ENCODE results near the gene ACSF3.
A peak's percentile ranks its signal among the peaks of the same experiment; 100 is the strongest.

ACSF3 gene

GRCh38 chr16:89194340-89195311, 101.0 kb downstream of the ACSF3 start:
- no peak for TF ChIP-seq CTCF (IDR thresholded peaks at IDR 0.05; ENCODE audit: insufficient read depth, low read length, poor library complexity, severe bottlenecking)
- peak; percentile 6 for DNase-seq (ENCODE audit: extremely low read depth, insufficient read length)
- H3K36me3 ChIP-seq (ENCODE audit: control insufficient read depth, insufficient read depth, low read length): no peaks in the 10 kb centered on the region

GRCh38 chr16:89195521-89196171, 102.0 kb downstream of the ACSF3 start:
- no peak for TF ChIP-seq CTCF (IDR thresholded peaks at IDR 0.05; ENCODE audit: insufficient read depth, low read length, poor library complexity, severe bottlenecking)
- DNase-seq (ENCODE audit: extremely low read depth, insufficient read length): peak; percentile 8
- no peaks in the 10 kb centered on the region for H3K36me3 ChIP-seq (ENCODE audit: control insufficient read depth, insufficient read depth, low read length)
- no peak overlapping the region for H3K4me3 ChIP-seq (replicated peaks; ENCODE audit: low read depth, low read length)
- no peaks in the 10 kb centered on the region for H3K27me3 ChIP-seq (replicated peaks; ENCODE audit: control insufficient read depth, insufficient read depth, low read length)

More at GRCh38 chr16:89194340-89195311, 101.0 kb downstream of the ACSF3 start:
- no peak overlapping the region for H3K4me3 ChIP-seq (replicated peaks; ENCODE audit: low read depth, low read length)
- no peaks in the 10 kb centered on the region; the same call in 1 of the 2 replicates for H3K27me3 ChIP-seq (replicated peaks; ENCODE audit: control insufficient read depth, insufficient read depth, low read length)

- Histone ChIP-seq H3K27me3 (replicated peaks; ENCODE audit: control insufficient read depth, insufficient read depth, low read length) (no peaks in the 10 kb centered on the region), H3K36me3 (ENCODE audit: control insufficient read depth, insufficient read depth, low read length) (no peaks in the 10 kb centered on the region), H3K4me3 (replicated peaks; ENCODE audit: low read depth, low read length) (no peak overlapping the region)
- no peak for TF ChIP-seq CTCF (IDR thresholded peaks at IDR 0.05; ENCODE audit: insufficient read depth, low read length, poor library complexity, severe bottlenecking)
- DNase-seq (ENCODE audit: extremely low read depth, insufficient read length): no peak
Observed at GRCh38 chr16:89197033-89197632, 103.5 kb downstream of the ACSF3 start.

- Histone ChIP-seq H3K4me3 (replicated peaks; ENCODE audit: low read depth, low read length) (no peak overlapping the region), H3K36me3 (ENCODE audit: control insufficient read depth, insufficient read depth, low read length) (no peaks in the 10 kb centered on the region), H3K27me3 (replicated peaks; ENCODE audit: control insufficient read depth, insufficient read depth, low read length) (no peaks in the 10 kb centered on the region)
- DNase-seq (ENCODE audit: extremely low read depth, insufficient read length): no peak
- no peak for TF ChIP-seq CTCF (IDR thresholded peaks at IDR 0.05; ENCODE audit: insufficient read depth, low read length, poor library complexity, severe bottlenecking)
Observed at GRCh38 chr16:89197633-89198416, 104.2 kb downstream of the ACSF3 start.
